Activated CD8-positive, alpha-beta memory T cell treated with anti-CD3 and anti-CD28 coated beads for 24 hours (primary cell): ENCODE results near the gene RPS18.
"Not testable (repeated sequence)": the region's sequence is repeated elsewhere in the genome, so short reads cannot be mapped to it uniquely, and the experiment has no call there.

ENCODE experiments used
- DNase-seq: peaks from one replicate; pipeline ENCODE4 v3.0.0-alpha.2; 2020

RPS18 gene

DNA sequence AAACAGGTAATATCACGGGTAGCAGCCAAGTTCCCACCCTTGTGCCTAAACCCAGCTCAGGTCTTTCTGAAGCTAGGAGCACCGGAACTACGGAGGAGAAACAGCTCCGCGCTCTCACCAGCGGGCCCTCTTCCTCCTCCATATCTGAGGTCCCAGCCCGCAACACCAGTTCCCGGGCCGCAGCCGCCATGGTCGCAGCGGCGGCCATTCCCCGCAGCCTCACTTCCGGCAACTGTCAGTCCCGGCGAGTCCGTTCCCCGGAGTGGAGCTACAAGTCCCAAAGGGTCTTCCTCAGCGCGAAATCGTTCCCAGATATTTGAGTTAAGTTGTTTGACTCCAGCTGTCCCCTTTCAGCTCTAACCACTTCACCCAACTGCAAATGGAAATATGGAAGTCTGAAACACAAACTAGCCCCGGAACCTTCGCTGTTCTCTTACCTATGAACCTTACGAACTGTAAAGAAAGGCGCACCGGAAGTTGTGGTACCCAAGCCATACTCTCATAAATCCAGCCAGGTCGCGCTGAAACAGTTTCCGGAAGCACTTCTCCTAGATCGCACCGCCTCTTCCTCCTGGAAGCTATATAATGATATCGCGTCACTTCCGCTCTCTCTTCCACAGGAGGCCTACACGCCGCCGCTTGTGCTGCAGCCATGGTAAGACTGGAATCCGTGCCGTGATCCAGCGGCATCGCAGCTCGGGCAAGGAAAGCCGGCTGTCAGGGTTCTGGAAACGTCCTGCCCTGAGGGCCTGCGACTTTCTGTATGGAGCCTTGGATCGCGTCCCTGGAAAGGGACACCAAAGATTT is at the start of gene RPS18, which contains the start of gene VPS52:
Gene RPS18 (plus strand): TSS at position 608 of the 807 bp plus-strand sequence. CDS start 45 bp downstream, at position 653.
Gene VPS52 (minus strand): TSS at position 409 of the 807 bp plus-strand sequence. CDS start 201 bp downstream, at position 208.
- peak; percentile 96 for DNase-seq

DNA sequence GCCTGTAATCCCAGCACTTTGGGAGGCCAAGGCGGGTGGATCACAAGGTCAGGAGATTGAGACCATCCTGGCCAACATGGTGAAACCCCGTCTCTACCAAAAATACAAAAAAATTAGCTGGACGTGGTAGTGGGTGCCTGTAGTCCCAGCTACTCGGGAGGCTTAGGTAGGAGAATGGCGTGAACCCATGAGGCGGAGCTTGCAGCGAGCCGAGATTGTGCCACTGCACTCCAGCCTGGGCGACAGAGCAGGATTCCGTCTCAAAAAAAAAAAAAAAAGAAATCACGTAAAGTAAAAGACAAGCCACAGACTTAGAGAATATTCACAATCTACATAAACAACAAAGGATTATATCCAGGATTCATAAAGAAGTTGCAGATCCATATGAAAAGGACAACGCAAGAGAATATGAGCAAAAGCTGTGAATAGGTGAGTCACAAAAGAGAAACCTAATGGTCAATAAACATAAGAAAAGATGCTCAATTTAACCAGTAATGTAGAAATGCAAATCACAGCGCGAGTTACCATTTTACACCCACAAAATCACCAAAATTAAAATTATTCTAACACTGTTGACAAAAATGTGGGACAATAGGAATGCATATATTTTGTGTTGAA is 45.3 kb upstream of the RPS18 start:
- DNase-seq, result not testable (repeated sequence)

DNA sequence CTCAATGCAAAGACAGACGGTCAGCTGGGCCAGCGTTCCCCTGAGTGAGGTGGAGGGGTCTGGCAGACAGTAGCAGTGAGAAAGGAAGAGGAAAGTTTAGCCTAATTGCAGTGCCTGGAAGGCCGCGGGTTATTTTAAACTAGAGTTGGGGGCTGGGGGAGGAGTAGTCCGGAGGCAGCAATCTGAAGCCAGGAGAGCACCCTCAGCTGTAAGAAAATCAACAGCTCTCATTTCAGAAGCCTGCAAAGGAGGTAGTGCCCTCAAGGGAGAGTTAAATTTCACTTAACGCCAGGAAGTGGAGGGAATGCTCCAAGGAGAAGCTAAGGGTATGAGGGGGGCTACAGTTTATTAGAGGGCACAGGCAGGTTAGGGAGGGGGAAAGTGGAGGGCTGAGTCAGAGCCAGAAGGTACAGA is 36.6 kb upstream of the RPS18 start:
- no peak for DNase-seq

DNA sequence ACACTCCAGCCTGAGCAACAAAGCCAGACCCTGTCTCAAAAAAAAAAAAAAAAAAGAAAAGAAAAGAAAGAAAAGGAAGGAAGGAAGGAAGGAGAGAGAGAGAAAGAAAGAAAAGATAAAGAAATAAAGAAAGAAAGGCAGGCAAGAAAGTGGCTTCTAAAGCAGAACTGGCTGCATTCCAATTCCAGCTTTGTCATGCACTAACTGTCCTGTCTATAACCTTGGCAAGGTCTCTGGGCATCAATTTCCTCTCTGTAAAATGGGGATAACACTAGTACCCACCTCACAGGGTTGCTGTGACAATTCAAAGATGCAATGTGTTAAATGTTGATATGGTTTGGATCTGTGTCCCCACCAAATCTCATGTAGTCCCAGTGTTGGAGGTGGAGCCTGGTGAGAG is 35.5 kb upstream of the RPS18 start:
- no peak for DNase-seq

DNA sequence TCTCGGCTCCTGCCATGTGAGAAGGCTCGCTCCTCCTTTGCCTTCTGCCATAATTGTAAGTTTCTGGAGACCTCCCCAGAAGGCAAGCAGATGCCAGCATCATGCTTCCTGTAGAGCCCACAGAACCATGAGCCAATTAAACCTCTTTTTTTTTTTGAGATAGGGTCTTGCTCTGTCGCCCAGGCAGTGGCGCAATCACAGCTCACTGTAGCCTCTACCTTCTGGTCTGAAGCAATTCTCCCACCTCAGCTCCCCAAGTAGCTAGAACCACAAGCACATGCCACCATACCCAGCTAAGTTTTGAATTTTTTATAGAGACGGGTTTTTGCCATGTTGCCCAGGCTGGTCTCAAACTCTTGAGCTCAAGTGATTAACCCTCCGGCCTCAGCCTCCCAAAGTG is 35.0 kb upstream of the RPS18 start:
- no peak for DNase-seq

DNA sequence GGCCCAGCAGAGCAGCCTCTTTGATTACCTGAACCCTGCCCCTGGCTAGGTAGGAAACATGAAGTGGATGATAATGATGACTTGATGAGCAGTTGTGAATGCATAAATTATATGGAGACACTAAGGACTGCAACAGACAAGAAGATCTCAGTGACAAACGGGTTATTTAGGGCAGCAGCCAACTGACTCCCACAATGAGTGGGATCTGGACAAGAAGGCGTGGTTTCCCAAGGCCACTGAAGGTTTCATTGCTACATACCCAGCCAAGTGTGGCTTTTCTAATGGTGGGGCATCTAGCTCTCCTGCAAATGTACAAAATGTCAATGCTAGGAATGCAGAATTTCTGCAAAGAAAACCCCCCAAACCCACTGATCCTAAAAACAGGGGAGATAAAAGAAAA is 34.1 kb upstream of the RPS18 start:
- DNase-seq, result no peak

DNA sequence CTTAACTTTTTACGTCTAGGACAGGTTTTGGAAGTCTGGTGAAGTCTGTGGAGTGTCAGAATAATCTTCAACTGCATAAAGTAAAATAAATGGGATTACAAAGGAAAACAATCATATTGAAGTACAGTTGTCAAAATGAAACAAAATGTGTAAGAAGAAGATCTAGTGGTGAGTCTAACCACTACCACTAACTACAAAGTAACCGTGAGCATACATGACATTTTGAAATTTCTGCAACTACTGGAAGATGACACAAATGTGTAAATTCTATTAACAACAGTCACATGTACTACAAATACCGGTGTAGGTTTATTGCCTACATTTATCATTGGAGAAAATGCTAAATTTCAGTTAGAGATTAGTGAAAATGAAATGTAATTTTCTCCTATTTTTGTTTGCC is 29.9 kb upstream of the RPS18 start:
- no peak for DNase-seq

DNA sequence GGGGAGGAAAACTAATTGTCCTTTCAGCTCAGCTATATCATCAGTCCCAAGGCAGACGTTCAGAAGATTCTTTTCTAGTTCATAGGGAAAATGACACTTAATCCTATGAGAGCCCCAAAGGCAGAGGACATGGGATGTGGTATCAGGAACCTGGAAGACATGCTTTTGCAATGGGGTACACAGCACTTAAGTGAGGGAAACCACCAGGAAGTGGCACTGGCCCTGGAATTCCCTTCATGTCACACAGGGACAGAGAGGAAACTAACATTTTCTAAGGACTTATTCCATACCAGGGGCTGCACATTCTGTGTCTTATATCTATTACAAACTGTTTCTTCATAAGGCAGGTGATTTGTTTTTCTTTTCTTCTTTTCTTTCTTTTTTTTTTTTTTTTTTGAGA is 28.4 kb upstream of the RPS18 start:
- no peak for DNase-seq

DNA sequence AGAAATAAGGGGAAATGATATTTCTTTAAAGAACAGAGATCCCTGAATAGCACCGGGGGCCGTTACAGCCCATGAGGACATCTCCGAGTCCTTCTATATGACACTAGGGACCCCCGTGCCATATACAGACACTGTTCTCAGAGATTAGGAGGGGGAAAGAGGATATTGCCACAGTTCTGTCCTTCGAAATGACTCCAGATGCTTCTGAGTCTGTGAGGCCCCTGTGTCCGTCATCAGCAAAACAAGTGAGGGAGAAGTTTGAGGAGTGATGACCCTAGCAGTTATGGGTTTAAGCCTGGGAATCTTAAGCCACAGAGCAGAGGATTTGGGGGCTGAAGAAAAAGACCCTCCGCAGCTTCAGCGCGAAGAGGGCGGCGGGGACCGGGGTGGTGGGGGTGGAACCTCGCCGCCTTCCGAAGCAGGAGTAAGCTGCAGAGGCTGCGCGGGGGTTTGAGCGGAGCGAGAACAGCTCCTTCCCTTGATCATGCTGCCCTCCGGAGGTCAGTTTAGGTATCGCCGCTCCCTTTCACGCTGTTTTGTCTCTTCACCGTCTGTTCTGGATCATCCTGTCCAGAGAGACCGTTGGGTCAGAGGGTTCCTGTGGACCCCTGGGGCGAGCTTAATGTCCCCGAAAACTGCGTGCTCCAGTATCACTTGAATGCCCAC is 23.8 kb upstream of the RPS18 start:
- peak; percentile 98 for DNase-seq

DNA sequence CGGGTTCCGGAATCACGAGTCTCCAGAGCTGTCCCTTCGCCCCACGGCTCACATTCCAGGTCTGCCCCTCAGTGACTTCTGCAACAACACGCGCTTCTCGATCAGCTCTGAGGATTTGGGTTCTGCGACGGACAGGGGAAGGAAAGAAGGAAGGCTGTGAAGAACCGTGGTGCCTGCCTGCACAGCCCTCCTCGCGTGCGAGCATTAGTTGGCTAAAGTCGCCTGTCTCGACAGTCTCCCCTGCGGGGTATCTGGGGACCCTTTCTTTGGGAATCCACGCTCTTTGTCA is 23.3 kb upstream of the RPS18 start:
- no peak for DNase-seq

DNA sequence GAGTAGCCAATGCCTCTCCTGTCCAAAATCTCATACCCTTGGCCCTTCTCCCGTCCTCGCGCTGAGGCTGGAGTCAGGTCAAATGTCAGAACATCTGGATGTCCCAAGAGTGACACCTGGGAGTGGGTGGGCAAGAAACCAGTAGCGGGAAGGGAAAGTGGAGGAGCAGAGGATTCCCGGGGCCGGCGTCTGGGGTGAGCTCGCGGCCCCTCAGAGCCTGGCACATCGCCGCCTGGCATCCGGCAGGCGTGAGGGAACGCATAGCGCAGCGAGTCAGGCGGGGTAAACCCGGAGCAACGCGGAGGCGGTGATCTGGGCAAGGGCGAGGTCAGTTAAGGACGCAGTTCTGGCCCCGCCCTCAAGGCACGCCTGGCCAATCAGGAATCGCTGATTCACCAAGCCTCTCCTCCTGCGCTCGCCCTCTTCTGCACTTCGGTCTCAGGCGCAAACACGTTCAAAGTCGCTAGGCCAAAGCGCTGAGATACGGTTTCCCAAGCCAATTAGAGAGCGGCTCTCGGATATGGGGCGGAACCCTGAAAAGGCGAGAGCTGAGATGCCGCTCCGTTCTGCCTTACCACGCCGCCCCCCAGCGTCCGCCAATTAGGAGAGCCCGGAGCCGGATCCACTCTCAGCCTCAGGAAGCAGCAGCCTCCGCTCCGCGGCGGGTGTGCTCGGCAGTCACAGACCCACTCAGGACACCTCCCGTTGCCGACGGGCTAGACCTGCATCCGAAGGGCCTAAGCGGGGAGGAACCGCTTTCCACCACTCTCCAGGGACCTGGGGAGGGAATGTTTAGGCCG is 22.7 kb upstream of the RPS18 start:
- DNase-seq, result peak; percentile 96

DNA sequence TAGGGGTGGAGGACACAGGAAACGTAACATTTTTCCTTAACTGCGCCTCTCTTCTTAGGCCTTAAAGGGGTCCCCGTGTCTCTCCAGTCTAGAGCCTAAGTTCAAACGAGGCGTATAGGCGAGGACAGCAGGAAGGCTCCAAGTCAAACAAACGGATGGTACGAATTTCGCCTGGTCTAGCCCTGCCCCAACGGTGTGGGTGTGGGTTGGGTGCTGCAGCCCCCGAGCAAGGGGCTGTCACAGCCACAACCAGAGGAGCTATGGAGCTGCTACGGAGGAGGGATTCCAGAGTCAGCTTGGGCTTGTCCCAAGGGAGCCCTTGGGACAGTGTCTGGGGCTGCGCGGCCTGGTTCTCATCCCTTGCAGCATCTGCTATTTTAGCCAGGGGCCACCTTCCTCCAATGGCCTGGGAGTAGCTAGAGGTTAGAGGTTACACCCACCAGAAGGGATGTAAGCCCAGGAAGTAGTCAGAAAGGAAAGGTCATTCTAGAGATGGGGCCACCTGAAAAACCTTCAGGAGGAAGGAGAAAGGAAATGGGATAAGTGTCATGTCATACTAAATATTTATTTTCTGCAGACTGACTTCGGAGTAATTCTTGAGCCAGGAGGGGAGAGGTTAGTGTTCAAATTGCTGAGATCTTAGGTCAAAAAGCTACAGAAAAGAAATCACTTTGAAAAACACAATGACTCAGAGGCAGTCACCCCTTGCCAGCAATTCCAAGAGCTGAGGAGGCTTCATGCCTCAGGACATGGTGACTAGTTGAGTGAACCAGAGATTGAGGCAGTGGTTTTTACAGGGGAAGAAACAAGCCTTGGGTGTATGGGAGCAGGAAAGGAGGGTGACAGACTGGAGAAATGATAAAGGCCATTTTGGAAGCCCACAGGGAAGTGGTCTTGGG is 21.9 kb upstream of the RPS18 start:
- no peak for DNase-seq

DNA sequence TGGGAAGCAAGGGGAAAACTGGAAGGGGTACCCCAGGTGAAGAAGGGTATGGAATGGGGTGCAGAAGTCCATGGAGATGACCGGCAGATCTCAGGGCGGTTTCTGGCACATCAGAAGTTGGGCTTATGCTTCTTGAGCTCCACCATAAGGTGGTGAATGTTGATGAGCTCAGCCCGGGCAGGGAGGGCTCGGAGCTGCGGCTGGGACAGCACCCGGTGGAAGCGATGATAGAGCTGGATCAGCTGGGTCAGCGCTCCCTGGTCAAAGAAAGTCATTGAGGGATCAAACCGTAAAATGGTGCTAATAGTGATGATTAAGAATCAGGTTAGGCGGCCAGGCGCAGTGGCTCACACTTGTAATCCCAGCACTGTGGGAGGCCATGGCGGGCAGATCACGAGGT is 21.1 kb upstream of the RPS18 start:
- no peak for DNase-seq

DNA sequence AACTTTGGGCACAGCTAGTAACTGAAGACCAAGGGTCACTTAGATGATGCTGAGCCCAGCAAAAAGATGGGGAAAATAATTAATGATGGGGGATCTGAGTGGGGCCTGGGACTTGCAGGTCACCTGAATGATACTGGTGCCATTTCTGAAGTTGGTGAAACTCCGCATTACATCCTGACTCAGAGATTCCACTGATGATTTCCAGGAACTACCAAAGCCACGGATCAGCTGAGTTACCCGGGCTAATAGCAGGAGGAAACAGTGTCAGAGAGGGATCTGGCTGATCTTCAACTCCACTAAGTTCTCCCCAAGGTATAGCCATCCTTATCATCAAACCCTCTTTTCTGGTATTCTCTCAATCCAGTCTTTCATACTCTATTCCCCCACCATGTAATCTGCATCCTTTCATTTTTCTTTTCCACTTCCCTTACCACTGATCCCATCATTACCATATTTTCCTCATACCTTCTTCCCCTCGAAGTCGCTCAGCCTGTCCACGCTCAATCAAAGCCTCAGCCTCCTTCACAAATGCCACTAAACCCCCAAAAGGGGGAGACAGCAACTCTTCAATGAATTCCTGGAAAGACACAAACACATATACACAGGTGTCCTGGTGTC is 20.4 kb upstream of the RPS18 start:
- DNase-seq, result no peak

DNA sequence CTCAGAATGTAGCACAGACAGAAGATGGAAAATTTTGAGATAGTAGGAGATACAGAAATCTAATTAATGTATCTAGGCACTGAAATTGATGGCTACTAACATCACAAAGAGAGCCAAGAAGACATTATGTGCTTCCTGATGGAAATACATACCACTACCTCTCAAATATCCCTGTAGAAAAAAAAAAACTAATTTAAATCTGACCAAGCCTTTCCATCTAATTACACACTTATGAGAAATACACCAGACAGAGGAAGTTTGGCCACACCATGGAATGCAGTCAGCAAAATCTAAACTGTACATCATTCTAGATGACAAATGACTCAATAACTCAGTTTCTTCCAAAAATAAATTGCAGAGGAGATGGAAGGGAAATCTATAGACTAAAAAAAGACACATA is 19.1 kb upstream of the RPS18 start:
- DNase-seq, result no peak

DNA sequence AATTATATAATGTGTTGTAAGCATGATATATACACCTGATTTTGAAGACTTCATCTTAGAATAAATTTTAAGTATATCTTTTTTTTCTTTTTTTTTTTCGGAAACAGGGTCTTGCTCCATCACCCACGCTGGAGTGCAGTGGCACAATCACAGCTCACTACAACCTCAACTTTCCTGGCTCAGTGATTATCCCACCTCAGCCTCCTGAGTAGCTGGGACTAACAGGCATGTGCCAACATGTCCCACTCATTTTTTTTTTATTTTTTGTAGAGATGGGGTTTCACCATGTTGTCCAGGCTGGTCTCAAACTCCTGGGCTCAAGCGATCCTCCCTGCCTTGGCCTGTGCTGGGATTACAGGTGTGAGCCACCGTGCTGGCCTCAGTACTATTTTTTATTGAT is 17.3 kb upstream of the RPS18 start:
- no peak for DNase-seq

DNA sequence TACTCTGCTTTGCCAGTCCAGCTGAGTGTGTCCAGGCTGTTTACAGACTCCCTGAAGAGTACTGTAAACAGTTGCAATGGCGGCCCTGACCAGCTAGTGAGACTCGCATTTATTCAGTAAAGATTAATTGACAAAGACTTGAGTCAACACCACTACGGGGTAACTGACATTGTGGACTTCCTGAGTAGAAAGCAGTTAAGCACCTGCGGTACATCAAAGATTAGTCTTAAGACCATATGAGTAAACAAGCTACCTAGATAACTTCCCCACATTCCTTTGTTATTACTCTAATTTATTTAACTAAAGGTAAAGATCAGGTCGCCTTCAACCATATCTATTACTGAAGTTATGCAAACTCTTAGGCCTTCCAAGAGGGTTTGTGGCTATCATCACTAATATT is 12.8 kb upstream of the RPS18 start:
- DNase-seq, result no peak

DNA sequence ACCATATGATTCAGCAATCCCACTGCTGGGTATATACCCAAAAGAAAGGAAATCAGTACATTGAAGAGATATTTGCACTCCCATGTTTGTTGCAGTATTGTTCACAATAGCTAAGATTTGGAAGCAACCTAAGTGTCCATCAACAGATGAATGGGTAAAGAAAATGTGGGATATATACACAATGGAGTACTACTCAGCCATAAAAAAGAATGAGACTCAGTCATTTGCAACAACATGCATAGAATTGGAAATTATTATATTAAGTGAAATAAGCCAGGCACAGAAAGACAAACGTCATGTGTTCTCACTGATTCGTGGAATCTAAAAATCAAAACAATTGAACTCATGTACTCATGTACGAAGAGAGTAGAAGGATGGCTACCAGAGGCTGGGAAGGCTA is 9.4 kb upstream of the RPS18 start:
- DNase-seq, result not testable (repeated sequence)

DNA sequence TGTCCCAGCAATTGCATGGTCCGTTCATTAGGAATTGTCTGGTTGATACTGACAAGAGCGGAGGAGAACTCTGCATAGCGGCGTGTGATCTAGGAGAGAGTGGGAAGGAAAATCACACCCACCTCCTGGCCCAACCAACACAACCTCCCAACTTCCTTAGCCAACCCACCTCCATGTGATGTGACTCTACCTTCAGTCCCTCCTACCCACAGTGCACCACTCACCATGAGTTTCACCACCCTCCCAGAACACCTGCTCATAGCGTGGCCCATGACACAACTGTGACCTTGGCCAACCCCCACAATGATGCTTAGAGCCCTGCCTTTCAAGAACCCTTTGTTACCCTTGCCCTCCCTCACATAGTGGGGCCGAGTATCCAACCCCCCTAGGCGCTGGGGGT is 7.9 kb upstream of the RPS18 start:
- DNase-seq, result no peak

DNA sequence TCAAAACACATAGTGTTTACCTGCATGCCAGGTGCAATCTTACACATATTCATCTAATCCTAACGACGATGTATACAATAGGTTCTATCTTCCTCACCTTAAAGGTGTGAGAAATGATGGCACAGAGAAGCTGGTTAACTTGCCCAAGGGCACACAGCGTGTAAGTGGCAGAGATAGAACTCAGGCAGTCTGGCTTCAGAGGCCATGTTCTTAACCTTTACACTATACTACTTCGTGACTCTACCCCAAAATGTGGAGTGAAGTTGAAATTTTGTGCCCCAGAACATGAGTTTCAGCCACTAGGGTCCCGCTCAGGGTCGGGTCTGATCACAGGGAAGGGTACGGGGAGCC is 783 bp upstream of the RPS18 start:
- DNase-seq, result no peak

DNA sequence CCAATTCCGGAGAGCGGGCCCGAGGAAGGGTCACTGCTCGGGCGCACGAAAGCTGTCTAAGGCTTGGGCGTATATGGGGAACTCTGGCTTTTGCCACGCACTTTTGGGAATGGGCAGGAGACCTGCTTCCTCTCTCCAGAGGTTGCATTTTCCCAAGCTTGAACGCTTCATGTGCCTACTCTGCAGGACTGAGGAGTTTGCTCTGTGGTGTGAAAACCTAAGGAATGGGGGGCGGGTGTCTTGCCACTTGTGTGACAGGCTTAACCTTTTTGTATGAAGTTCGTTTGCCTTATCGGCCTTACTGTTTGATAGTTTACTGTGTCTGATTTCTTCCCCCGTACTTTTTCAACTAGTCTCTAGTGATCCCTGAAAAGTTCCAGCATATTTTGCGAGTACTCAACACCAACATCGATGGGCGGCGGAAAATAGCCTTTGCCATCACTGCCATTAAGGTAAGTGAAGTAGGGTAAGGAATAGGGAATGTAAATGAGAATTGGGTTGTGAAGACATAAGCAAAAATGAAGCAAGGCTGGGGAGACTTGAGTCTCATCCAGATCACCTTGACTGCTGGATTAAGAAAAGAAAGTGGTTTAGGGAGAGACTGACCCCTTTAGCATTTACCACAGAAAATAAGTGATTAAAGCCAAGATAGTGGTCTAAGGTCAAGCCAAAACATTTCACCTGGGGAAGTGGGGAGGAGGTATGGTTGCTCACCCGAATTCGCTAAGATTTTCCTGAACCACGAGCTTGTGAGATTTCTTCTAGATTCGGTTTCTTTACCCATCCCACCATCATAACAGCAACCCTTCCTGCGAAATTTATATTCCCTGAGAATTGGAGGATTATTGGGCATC is 627 bp downstream of the RPS18 start:
- DNase-seq, result no peak
